Measurements from ENCODE around the gene PHF21B.

GRCh38 chr22:44956840-44957767, 52.7 kb downstream of the PHF21B start:
- TF ChIP-seq, protein P1, sequence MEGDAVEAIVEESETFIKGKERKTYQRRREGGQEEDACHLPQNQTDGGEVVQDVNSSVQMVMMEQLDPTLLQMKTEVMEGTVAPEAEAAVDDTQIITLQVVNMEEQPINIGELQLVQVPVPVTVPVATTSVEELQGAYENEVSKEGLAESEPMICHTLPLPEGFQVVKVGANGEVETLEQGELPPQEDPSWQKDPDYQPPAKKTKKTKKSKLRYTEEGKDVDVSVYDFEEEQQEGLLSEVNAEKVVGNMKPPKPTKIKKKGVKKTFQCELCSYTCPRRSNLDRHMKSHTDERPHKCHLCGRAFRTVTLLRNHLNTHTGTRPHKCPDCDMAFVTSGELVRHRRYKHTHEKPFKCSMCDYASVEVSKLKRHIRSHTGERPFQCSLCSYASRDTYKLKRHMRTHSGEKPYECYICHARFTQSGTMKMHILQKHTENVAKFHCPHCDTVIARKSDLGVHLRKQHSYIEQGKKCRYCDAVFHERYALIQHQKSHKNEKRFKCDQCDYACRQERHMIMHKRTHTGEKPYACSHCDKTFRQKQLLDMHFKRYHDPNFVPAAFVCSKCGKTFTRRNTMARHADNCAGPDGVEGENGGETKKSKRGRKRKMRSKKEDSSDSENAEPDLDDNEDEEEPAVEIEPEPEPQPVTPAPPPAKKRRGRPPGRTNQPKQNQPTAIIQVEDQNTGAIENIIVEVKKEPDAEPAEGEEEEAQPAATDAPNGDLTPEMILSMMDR (conservative IDR thresholded peaks at IDR 0.05 in 1 of 2, IDR thresholded peaks at IDR 0.05 in 1 of 2; ENCODE audit: extremely low read depth in 1 of 2, insufficient read depth in 1 of 2, low read depth in 1 of 2, low read length in 2 of 2): peak in 1 of 2 donors; percentile 9
- no peak for TF ChIP-seq EZH2 (IDR thresholded peaks at IDR 0.05; ENCODE audit: borderline replicate concordance, low read length)
